NCI-H345 treated with DMSO at 0.1 percent for 48 hours (cell line): ENCODE measurements around the gene HSBP1.

Experiments used
- DNase-seq: peaks from one replicate; lab custom pipeline; 2025; ENCODE audit not compliant: unreplicated experiment; lab: John Stamatoyannopoulos, UW

The HSBP1 gene

GRCh38 chr16:83835586-83836566 lies 28.1 kb downstream of the HSBP1 start:
- DNase-seq: no peak

GRCh38 chr16:83837566-83837965 lies 29.8 kb downstream of the HSBP1 start:
- DNase-seq: no peak

GRCh38 chr16:83838151-83838550 lies 30.4 kb downstream of the HSBP1 start:
- DNase-seq: no peak

- DNase-seq: no peak
Measured at GRCh38 chr16:83839561-83839960, 31.8 kb downstream of the HSBP1 start.

- DNase-seq: no peak
Measured at GRCh38 chr16:83840060-83840617, 32.4 kb downstream of the HSBP1 start.

GRCh38 chr16:83842291-83842690 lies 34.5 kb downstream of the HSBP1 start:
- no peak for DNase-seq

- DNase-seq: no peak
Measured at GRCh38 chr16:83842756-83843507, 35.2 kb downstream of the HSBP1 start.

- no peak for DNase-seq
Measured at GRCh38 chr16:83843657-83844056, 35.9 kb downstream of the HSBP1 start.

GRCh38 chr16:83845263-83845662 lies 37.5 kb downstream of the HSBP1 start:
- no peak for DNase-seq

- no peak for DNase-seq
Measured at GRCh38 chr16:83847371-83848225, 39.8 kb downstream of the HSBP1 start.

GRCh38 chr16:83849421-83849820 lies 41.6 kb downstream of the HSBP1 start:
- no peak for DNase-seq

- DNase-seq: no peak
Measured at GRCh38 chr16:83850947-83851346, 43.2 kb downstream of the HSBP1 start.

- no peak for DNase-seq
Measured at GRCh38 chr16:83851473-83851872, 43.7 kb downstream of the HSBP1 start.

GRCh38 chr16:83852774-83853173 lies 45.0 kb downstream of the HSBP1 start:
- DNase-seq: no peak

- DNase-seq: no peak
Measured at GRCh38 chr16:83853834-83854233, 46.1 kb downstream of the HSBP1 start.

- no peak for DNase-seq
Measured at GRCh38 chr16:83854420-83854819, 46.6 kb downstream of the HSBP1 start.

GRCh38 chr16:83856792-83857191 lies 49.0 kb downstream of the HSBP1 start:
- DNase-seq: no peak

GRCh38 chr16:83859265-83859664 lies 51.5 kb downstream of the HSBP1 start:
- DNase-seq: no peak

- no peak for DNase-seq
Measured at GRCh38 chr16:83862661-83863060, 54.9 kb downstream of the HSBP1 start.

- DNase-seq: no peak
Measured at GRCh38 chr16:83863682-83864081, 55.9 kb downstream of the HSBP1 start.
